RWPE2 (cell line): ENCODE data around the gene MEX3A.

ENCODE experiments used
- ATAC-seq: fragments of 200-7000 bp; cut with Tn5 transposase; 3 replicates; pipeline ENCODE4 v1.9.1; 2021; ENCODE audit warnings: low read depth
- DNase-seq: peaks from one replicate; pipeline ENCODE4 v3.0.0-alpha.2; 2020; ENCODE audit warnings: low spot score
- H3K27ac ChIP-seq: fragments of 450-650 bp; 2 replicates; pipeline ENCODE4 v1.5.1; 2017; ENCODE audit warnings: mild to moderate bottlenecking; ENCODE audit not compliant: poor library complexity, severe bottlenecking
- H3K27me3 ChIP-seq: fragments of 250-450 bp; sonication (Bioruptor Pico); 2 replicates; pipeline ENCODE4 v1.5.1; 2021; ENCODE audit warnings: mild to moderate bottlenecking, moderate library complexity; ENCODE audit not compliant: insufficient read depth, poor library complexity, severe bottlenecking
- H3K36me3 ChIP-seq: fragments of 250-450 bp; sonication (Bioruptor Pico); 2 replicates; pipeline ENCODE4 v1.5.1; 2020; ENCODE audit warnings: low read depth, mild to moderate bottlenecking, moderate library complexity
- H3K4me1 ChIP-seq: fragments of 250-450 bp; sonication (Bioruptor Pico); 2 replicates; pipeline ENCODE4 v1.5.1; 2021; ENCODE audit warnings: mild to moderate bottlenecking, moderate library complexity; ENCODE audit not compliant: insufficient read depth, poor library complexity, severe bottlenecking
- H3K4me3 ChIP-seq: fragments of 250-450 bp; sonication (Bioruptor Pico); 2 replicates; pipeline ENCODE4 v1.5.1; 2021; ENCODE audit warnings: mild to moderate bottlenecking, moderate library complexity; ENCODE audit not compliant: severe bottlenecking
- H3K9me3 ChIP-seq: fragments of 250-450 bp; sonication (Bioruptor Pico); 2 replicates; pipeline ENCODE4 v1.5.1; 2021; ENCODE audit warnings: mild to moderate bottlenecking, moderate library complexity; ENCODE audit not compliant: severe bottlenecking
- CTCF ChIP-seq: fragments of 450-650 bp; IDR thresholded peaks from one replicate; pipeline ENCODE4 v1.5.1; 2017; ENCODE audit warnings: mild to moderate bottlenecking, moderate library complexity; ENCODE audit not compliant: poor library complexity, severe bottlenecking

The MEX3A gene

GRCh38 chr1:156082309-156083091 lies at the start of gene MEX3A:
Gene MEX3A, minus strand, starts transcription at chr1:156082465. Its CDS starts 467 bp downstream, at chr1:156081998.
- peak; percentile 79 for ATAC-seq
- H3K36me3 ChIP-seq = no peaks in the 10 kb centered on the region
- H3K4me3 ChIP-seq = peak within 1 kb of the TSS; percentile 70
- no peaks in the 10 kb centered on the region for H3K27me3 ChIP-seq
- no peaks in the 10 kb centered on the region for H3K4me1 ChIP-seq
- no peak for TF ChIP-seq CTCF
- H3K9me3 ChIP-seq = no peaks in the 10 kb centered on the region
- H3K27ac ChIP-seq = peak within 1 kb of the TSS; percentile 11
- DNase-seq = no peak

- peak; percentile 81 for TF ChIP-seq CTCF
- ATAC-seq = no peak
- Histone ChIP-seq H3K36me3 (peaks cover 74% of the 10 kb centered on the region), H3K4me3 (no peak overlapping the region), H3K4me1 (peaks cover 45% of the 10 kb centered on the region), H3K27me3 (no peaks in the 10 kb centered on the region), H3K9me3 (no peaks in the 10 kb centered on the region), H3K27ac (peak overlapping the region; percentile 99)
- DNase-seq = no peak
Measured at GRCh38 chr1:156130578-156130942, 48.3 kb upstream of the MEX3A start.

GRCh38 chr1:156129687-156130577 lies 47.7 kb upstream of the MEX3A start:
- no peaks in the 10 kb centered on the region for H3K9me3 ChIP-seq
- ATAC-seq (peak; percentile 62), DNase-seq (peak; percentile 98)
- no peaks in the 10 kb centered on the region for H3K27me3 ChIP-seq
- no peak overlapping the region for H3K4me3 ChIP-seq
- peaks cover 74% of the 10 kb centered on the region for H3K36me3 ChIP-seq
- peaks cover 51% of the 10 kb centered on the region for H3K4me1 ChIP-seq
- peak; percentile 96 for TF ChIP-seq CTCF
- H3K27ac ChIP-seq = peak overlapping the region; percentile 99

- no peaks in the 10 kb centered on the region for H3K27me3 ChIP-seq
- no peak for TF ChIP-seq CTCF
- ATAC-seq = no peak
- no peak for DNase-seq
- peaks cover 74% of the 10 kb centered on the region for H3K36me3 ChIP-seq
- H3K4me3 ChIP-seq = no peak overlapping the region
- H3K9me3 ChIP-seq = no peaks in the 10 kb centered on the region
- H3K27ac ChIP-seq = peak overlapping the region; percentile 99
- peaks cover 61% of the 10 kb centered on the region for H3K4me1 ChIP-seq
Measured at GRCh38 chr1:156128654-156129597, 46.7 kb upstream of the MEX3A start.
